Glutamatergic neuron (in vitro differentiated cells): ENCODE results near the gene FGD3. TPM values are rescaled to one million over a fixed set of nuclear protein-coding genes. Genes with fewer than 3 reads are reported as not detected.

Experiments
- DNase-seq: peaks from one replicate; pipeline ENCODE4 v3.0.0; 2022
- H3K27ac Mint-ChIP-seq: one replicate; pipeline ENCODE4 v1.8.0; 2020; ENCODE audit warnings: mild to moderate bottlenecking, mixed read lengths, inconsistent platforms; ENCODE audit not compliant: unreplicated experiment
- H3K27me3 Mint-ChIP-seq: one replicate; pipeline ENCODE4 v1.8.0; 2020; ENCODE audit warnings: mild to moderate bottlenecking, moderate library complexity, mixed read lengths, inconsistent platforms; ENCODE audit not compliant: unreplicated experiment
- H3K36me3 Mint-ChIP-seq: one replicate; pipeline ENCODE4 v1.8.0; 2020; ENCODE audit warnings: mild to moderate bottlenecking, mixed read lengths, inconsistent platforms; ENCODE audit not compliant: unreplicated experiment
- H3K4me1 Mint-ChIP-seq: one replicate; pipeline ENCODE4 v1.8.0; 2020; ENCODE audit warnings: mild to moderate bottlenecking, low read depth, mixed read lengths, inconsistent platforms; ENCODE audit not compliant: unreplicated experiment
- H3K4me3 Mint-ChIP-seq: one replicate; pipeline ENCODE4 v1.8.0; 2020; ENCODE audit warnings: mild to moderate bottlenecking, mixed read lengths, inconsistent platforms; ENCODE audit not compliant: unreplicated experiment
- H3K9me3 Mint-ChIP-seq: one replicate; pipeline ENCODE4 v1.8.0; 2020; ENCODE audit warnings: mild to moderate bottlenecking, moderate library complexity, mixed read lengths, inconsistent platforms; ENCODE audit not compliant: unreplicated experiment
- total RNA-seq: library from RNA; stranded (reverse); fragmentation: NEBNext Ultra II Directional; extraction: Animal tissue kit (Norgen Biotek cat#: 25700); gene quantifications from one replicate; pipeline ENCODE4 v1.2.1, GENCODE V29; 2021; ENCODE audit not compliant: unreplicated experiment
- TF ChIP-seq, protein P1 (sequence below): fragments of 200-600 bp; sonication (generic); IDR thresholded peaks from one replicate; pipeline ENCODE4 v1.5.0; 2021; ENCODE audit not compliant: partially characterized antibody, unreplicated experiment

Gene FGD3
- total RNA-seq, 1 donor from 2014 or later, result 1.2 TPM

GRCh38 chr9:93081931-93082330 is 134.6 kb downstream of the FGD3 start:
- TF ChIP-seq, protein P1, sequence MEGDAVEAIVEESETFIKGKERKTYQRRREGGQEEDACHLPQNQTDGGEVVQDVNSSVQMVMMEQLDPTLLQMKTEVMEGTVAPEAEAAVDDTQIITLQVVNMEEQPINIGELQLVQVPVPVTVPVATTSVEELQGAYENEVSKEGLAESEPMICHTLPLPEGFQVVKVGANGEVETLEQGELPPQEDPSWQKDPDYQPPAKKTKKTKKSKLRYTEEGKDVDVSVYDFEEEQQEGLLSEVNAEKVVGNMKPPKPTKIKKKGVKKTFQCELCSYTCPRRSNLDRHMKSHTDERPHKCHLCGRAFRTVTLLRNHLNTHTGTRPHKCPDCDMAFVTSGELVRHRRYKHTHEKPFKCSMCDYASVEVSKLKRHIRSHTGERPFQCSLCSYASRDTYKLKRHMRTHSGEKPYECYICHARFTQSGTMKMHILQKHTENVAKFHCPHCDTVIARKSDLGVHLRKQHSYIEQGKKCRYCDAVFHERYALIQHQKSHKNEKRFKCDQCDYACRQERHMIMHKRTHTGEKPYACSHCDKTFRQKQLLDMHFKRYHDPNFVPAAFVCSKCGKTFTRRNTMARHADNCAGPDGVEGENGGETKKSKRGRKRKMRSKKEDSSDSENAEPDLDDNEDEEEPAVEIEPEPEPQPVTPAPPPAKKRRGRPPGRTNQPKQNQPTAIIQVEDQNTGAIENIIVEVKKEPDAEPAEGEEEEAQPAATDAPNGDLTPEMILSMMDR, result no peak
- Mint-ChIP-seq H3K4me3 (no peak overlapping the region), H3K27me3 (peaks cover 7% of the 10 kb centered on the region), H3K4me1 (no peaks in the 10 kb centered on the region), H3K27ac (no peak overlapping the region), H3K36me3 (no peaks in the 10 kb centered on the region), H3K9me3 (no peaks in the 10 kb centered on the region)
- DNase-seq, result no peak

DNA sequence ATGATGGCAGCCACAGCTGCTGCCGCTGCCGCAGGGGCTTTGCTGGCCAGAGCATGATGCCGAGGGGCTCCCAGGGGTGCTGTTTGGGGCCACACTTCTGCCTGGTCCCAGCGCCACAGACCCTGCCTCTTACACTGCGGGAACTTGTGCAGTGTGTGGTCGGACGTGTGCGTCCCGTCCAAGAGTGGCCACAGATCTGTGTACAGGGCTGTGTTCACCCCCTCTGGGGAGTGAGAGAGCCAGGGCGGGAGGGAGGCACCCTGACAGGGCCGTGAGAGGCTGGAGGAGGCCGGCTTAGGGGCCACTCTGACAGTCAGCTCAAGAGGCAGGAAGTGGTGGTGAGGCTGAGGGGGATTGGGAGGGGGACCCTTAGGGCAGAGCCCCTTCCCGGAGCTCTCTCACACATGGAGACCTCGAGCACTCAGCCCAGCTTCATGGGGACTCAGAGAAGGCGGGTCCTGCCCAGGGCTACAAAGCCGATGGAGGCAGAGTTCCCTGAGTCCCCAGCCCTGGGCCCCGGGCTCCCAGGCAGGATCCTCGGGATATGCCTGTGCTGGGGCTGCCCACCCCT is 135.6 kb downstream of the FGD3 start:
- peaks cover 8% of the 10 kb centered on the region for H3K27me3 Mint-ChIP-seq
- no peak overlapping the region for H3K27ac Mint-ChIP-seq
- no peaks in the 10 kb centered on the region for H3K36me3 Mint-ChIP-seq
- DNase-seq, result no peak
- no peaks in the 10 kb centered on the region for H3K4me1 Mint-ChIP-seq
- H3K4me3 Mint-ChIP-seq, result no peak overlapping the region
- TF ChIP-seq, protein P1, result no peak
- no peaks in the 10 kb centered on the region for H3K9me3 Mint-ChIP-seq

DNA sequence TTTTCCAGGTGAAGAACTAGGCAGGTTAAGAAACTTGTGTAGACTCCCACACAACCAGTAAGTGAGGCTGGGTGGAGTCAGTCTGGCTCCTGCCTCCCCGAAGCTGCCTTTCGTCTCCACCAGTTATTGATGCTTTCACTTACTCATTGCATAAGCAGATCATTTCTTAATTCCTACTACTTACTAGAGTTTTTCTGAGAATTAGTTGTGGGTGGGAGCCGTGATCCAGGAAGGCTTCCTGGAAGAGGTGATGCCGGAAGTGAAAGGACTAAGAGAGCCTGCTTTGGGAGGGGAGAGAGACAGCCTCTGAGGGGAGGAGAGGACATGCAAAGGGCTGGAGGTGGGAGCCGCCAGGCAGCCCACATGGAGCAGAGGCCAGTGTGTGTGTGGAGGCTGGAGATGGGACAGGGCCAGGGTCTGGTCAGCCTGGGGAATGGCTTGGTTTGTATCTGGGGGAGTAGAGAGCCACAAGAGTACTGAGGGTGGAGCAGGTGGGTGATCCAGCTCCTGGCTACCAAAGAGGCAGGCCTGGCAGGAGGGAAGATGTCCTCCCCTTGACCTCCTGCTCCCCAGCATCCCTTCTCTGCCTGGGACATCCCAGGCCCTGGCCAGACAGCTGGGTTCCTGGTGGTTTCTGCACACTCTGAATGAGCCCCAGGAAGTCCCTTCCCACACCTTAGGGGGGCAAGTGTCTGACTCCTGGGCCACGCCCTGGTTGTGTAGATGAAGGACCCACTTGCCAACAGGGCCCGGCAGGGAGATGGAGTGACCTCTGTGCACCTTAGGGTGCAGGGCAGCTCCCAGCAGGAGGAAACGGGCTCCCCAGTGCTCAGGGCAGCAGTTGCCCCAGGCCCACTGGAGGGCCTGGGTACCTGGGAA is 136.5 kb downstream of the FGD3 start:
- no peak for DNase-seq
- no peaks in the 10 kb centered on the region for H3K36me3 Mint-ChIP-seq
- TF ChIP-seq, protein P1, result no peak
- no peaks in the 10 kb centered on the region for H3K4me1 Mint-ChIP-seq
- H3K27me3 Mint-ChIP-seq, result peaks cover 12% of the 10 kb centered on the region
- no peak overlapping the region for H3K4me3 Mint-ChIP-seq
- no peaks in the 10 kb centered on the region for H3K9me3 Mint-ChIP-seq
- no peak overlapping the region for H3K27ac Mint-ChIP-seq

DNA sequence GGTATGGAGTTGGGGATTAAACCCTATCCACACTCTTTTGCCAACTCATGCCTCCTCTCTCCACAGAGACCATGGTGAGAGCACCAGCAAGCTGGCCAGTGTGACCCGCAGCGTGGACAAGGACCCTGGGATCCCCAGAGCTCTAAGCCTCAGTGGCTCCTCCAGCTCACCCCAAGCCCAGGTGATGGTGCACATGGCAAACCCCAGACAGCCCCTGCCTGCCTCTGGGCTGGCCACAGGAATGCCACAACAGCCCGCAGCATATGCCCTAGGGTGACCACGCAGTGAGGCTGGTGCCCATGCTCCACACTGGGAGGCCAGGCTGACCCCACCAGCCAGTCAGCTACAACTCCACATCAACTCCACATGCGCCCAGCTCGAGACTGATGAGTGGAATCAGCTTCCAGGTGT is 137.2 kb downstream of the FGD3 start:
- no peaks in the 10 kb centered on the region for H3K9me3 Mint-ChIP-seq
- no peak overlapping the region for H3K4me3 Mint-ChIP-seq
- no peaks in the 10 kb centered on the region for H3K36me3 Mint-ChIP-seq
- no peaks in the 10 kb centered on the region for H3K4me1 Mint-ChIP-seq
- DNase-seq, result no peak
- TF ChIP-seq, protein P1, result no peak
- peaks cover 12% of the 10 kb centered on the region for H3K27me3 Mint-ChIP-seq
- H3K27ac Mint-ChIP-seq, result no peak overlapping the region

GRCh38 chr9:93085676-93086075 is 138.4 kb downstream of the FGD3 start:
- no peak for DNase-seq
- TF ChIP-seq, protein P1, result no peak
- Mint-ChIP-seq H3K27ac (no peak overlapping the region), H3K36me3 (no peaks in the 10 kb centered on the region), H3K27me3 (peaks cover 10% of the 10 kb centered on the region), H3K9me3 (no peaks in the 10 kb centered on the region), H3K4me3 (no peak overlapping the region), H3K4me1 (no peaks in the 10 kb centered on the region)
